Activated CD8-positive, alpha-beta memory T cell treated with anti-CD3 and anti-CD28 coated beads for 36 hours (primary cell): ENCODE measurements around the gene RAPGEF1. TPM values are rescaled to one million over a fixed set of nuclear protein-coding genes. Genes with fewer than 3 reads are reported as not detected.

Experiments used
- total RNA-seq, 2 experiments: library from RNA; stranded (reverse); gene quantifications; one replicate each; pipeline ENCODE4 v1.2.3, GENCODE V29; 2021

RAPGEF1 gene
- total RNA-seq, 2 experiments from 2014 or later: 125 to 136 TPM

Other genes with a start within 250 kb of the RAPGEF1 start
- 10 to 100 TPM; 30.9 to 32.7 TPM for gene POMT1, start 237.2 kb downstream of the RAPGEF1 start, total RNA-seq
- 10 to 100 TPM; 22.8 to 24.3 TPM for gene UCK1, start 208.8 kb downstream of the RAPGEF1 start, total RNA-seq
- not detected for gene PRRT1B, start 194.6 kb downstream of the RAPGEF1 start, total RNA-seq